ENCODE data around the gene ANO4.
"Not testable (repeated sequence)": the region's sequence is repeated elsewhere in the genome, so short reads cannot be mapped to it uniquely, and the experiment has no call there.

The ANO4 gene

DNA sequence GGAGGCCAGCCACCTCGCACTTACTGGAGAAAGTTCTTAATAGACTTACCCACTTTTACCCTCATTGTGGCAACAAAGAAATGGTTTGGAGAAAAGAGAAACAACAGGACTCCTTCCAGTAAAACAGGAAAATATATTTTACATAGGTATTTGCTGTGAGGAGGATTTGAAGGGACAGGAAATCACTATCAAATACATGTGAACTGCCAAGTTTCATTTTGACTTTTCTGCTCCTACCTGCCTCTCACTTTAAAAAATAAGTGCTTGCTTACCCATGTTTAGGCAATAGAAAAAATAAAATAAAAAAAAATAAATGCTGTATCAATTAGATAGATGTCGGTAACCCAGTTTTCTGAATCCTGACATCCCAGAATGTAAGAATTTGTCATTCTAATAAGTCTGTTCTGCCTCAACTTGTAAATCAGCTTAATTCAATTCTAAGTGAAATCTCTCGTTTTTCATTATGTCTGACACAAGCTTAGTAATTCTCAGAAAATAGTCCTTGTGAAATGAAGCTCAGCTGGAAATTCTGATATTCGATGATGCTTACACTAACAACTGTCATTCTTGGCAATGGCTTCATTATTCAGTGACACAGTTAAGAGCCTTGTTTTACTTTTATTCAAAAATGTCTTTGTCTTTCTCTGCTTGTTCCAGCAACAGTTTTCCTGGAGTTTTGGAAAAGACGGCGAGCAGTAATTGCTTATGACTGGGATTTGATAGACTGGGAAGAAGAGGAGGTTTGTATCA lies 284.1 kb downstream of the ANO4 start:
- DNase-seq (ENCODE audit: low read depth in 3 of 3, low spot score in 1 of 3): no peak

DNA sequence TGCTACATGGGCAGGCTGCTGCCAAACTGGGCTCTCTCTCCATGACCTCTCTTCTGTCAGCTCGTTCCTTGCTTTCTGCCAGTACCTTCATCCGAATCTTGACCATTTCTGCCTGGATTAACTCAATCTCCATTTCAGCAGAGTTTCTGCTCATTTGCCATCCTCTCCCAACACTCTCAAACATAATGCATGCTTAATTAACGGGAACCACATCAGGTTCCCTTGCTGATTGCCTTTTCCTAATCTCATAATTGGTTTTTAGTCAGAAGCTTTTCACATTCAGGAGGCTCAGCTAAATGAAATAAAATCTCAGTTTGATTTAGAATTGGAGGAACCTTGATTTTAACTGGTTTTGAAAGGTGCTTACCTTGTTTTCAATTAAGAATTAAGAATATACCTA lies 288.1 kb downstream of the ANO4 start:
- DNase-seq (ENCODE audit: low read depth in 3 of 3, low spot score in 1 of 3): no peak

DNA sequence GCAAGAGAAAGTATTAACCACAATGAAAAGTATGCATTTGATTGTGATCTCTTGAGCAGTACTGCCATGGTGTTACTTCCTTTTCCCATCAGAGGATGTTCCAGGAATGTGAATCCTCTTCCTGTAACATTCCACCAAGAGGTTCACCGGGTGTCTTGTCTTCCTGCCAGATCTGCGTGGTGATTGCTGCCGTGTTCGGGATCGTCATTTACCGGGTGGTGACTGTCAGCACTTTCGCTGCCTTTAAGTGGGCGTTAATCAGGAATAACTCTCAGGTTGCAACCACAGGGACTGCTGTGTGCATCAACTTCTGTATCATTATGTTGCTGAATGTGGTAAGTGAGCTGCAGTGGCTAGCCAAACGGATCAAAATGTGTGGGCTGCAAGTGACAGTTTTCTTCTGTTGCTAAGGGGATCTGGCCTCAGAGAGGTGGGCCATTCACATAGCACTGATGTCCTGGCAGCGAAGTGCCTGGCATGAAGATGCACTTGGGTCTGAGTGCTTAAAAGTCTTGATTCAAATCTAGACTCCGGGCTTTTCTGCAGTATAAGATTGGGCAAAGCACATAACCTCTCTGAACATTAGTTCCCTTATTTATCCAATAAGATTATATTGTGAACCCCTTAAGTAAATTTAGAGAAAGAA lies 292.0 kb downstream of the ANO4 start:
- DNase-seq (ENCODE audit: low read depth in 3 of 3, low spot score in 1 of 3): no peak

DNA sequence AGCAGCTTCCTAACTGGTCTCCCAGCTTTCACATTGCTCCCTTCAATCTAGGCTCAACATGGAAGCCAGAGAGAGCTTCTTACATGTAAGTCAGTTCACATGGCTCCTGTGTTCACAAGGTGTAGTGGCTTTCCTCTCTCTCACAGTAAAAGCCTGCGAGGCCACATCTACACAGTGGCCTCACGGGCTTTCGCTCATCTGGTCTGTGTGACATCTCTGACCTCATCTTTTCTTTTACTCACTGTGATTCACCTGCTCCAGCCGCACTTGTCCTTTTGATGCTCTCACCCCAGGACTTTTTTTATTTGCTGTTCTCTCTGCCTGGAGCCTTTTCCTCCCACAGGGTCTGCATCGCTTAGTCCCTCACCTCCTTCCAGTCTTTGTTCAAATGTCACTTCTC lies 293.3 kb downstream of the ANO4 start:
- DNase-seq (ENCODE audit: low read depth in 3 of 3, low spot score in 1 of 3): no peak

DNA sequence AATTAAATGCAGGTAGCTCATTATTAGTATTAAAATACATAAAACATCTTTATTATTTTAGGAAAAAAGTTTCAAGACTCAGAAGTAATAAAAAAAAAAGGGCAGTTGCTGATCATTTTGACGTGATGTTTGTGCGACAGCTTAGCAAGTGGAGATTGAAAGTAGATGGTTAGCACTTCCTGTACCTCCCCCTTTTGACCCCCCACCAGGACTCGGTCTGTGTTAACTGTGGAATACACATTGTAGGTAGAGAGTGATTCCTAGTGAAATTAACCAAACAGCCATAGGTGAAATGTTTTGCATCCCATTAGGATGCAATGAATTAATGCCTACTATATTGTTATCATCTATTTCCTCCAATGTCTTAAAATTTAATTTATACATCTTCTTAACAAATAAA lies 294.7 kb downstream of the ANO4 start:
- no peak for DNase-seq (ENCODE audit: low read depth in 3 of 3, low spot score in 1 of 3)

DNA sequence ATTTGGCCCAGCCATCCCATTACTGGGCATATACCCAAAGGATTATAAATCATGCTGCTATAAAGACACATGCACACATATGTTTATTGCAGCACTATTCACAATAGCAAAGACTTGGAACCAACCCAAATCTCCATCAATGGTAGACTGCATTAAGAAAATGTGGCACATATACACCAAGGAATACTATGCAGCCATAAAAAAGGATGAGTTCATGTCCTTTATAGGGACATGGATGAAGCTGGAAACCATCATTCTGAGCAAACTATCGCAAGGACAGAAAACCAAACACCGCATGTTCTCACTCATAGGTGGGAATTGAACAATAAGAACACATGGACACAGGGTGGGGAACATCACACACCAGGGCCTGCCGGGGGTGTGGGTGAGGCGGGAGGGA lies 295.6 kb downstream of the ANO4 start:
- not testable (repeated sequence) for DNase-seq (ENCODE audit: low read depth in 3 of 3, low spot score in 1 of 3)

DNA sequence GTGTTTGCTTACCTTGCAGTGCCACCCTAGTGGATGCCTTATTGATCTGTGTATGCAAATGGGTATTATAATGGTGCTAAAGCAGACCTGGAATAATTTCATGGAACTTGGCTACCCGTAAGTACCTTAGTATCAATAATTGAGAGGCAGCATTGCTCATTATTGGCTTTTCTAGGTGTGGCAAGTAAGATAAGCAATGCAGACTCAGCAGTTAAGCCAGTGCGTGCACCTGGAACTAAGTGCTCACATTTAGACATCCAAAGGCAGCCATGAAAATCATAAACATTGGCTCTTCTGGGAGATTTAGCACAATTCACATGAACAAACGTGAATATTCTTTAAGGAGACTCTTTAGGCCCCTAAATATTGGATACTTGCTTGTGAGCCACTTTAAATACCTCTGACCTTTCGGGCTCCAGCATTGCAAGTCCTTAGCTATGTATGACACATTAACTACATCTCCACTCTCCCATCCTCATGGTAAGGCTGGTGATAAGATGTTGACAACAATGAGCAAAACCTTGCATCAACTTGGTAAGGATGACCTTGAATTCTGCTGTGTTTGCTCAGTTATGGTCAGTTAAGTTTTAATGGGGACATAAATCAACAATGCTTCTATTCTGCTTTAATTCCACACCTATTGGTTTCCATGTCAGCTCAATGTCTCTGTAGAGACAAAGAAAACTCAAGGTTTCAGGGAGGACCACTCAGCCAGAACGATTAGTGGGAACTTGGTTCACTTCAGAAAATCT lies 303.4 kb downstream of the ANO4 start:
- no peak for DNase-seq (ENCODE audit: low read depth in 3 of 3, low spot score in 1 of 3)

DNA sequence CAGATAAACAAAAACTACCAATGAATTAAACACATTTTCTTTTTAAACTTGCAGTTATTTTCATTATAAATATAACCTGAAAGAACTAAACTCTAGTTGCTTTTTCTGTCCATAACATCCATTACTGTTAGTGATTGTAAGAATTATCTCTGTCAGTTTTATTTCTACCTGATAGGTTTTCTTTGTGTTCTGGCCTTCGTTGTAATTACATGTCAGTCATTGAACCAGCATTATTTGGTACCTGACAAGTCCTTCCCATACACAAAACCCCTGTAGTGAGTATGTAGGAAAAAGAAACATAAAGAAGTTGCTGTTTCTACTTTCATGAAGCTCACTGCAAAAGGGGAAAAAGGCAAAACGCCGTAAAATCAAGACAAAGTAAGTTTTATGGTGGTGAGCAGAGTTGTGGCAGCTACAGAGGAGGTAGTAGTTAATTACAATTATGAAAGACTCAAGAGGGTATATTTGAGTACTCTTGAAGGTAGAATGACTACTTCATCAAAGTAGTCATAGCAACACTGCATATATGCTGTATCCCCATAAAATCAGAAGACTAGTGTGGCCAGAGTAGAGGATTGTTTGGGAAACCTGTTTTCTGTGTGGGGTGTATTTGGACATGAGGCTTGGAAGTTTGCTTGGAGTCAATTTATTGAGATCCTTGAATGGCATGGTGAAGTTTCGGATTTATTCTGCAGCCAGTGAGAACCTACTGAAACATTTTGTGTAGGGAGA lies 312.6 kb downstream of the ANO4 start:
- DNase-seq (ENCODE audit: low read depth in 3 of 3, low spot score in 1 of 3): no peak

DNA sequence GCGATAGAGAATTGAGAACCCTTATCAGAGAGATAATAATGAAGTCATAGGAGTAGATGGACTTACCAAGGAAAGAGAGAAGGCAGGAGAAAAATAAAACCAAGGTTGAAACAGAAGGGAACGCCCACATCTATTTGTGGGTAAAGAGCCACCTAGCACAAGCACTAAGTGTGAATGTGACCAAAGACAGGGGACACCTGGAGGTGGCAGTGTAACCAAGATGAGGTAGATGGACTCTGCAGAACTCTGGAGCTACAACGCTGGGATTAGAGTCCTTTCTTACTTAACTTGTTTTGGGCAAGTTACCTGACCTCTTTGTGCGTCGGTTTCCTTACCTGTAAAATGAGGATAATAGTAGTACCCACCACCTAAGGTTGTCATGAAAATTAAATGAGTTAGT lies 313.6 kb downstream of the ANO4 start:
- DNase-seq (ENCODE audit: low read depth in 3 of 3, low spot score in 1 of 3): no peak

DNA sequence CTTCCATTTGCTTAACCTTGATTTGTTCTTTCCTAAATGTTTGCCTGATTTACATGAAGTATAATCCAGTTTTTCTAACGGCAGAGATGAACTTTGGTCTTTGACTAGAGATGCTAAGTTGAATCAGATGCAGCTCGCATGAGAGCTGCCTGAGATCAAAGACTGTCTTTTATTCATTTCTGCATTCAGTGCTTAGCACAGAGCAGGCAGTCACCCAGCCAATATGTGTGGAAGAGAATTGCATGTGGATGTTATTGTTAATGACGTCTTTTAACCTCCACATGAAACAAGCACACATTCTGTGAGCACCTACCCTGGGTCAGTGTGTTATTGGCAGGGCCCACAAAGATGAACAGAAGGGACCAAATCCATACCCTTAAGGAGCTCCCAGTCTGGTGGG lies 316.3 kb downstream of the ANO4 start:
- no peak for DNase-seq (ENCODE audit: low read depth in 3 of 3, low spot score in 1 of 3)

DNA sequence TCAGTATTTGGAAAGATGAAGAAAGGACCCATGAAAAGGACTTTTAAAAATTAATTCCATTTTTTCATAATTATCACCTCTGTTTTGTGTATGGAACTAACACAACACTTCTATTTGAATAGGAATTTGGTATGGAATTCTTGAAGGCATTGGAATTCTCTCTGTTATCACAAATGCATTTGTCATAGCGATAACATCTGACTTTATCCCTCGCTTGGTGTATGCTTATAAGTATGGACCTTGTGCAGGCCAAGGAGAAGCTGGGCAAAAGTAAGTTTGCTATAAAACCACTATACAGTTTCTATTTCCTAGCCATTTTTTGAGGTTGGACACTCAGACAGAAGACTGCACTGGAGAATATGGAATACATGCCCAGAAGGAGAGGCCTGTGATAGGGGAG lies 316.9 kb downstream of the ANO4 start:
- DNase-seq (ENCODE audit: low read depth in 3 of 3, low spot score in 1 of 3): no peak

DNA sequence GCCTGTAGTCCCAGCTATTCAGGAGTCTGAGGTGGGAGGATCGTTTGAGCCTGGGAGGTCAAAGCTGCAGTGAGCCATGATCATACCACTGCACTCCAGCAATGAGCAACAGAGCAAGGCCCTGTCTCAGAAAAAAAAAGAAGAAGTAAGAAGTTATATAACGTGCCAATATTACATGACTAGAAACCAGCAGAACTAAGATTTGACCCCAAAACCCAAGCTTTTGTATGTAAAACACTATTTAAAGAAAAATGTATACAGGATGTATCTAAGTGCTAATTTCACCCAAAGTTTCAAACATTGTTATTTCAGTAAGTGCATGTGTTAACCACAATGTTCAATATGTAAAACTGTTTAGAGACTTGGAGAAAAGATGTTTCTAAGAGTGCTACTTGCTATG lies 320.8 kb downstream of the ANO4 start:
- no peak for DNase-seq (ENCODE audit: low read depth in 3 of 3, low spot score in 1 of 3)

DNA sequence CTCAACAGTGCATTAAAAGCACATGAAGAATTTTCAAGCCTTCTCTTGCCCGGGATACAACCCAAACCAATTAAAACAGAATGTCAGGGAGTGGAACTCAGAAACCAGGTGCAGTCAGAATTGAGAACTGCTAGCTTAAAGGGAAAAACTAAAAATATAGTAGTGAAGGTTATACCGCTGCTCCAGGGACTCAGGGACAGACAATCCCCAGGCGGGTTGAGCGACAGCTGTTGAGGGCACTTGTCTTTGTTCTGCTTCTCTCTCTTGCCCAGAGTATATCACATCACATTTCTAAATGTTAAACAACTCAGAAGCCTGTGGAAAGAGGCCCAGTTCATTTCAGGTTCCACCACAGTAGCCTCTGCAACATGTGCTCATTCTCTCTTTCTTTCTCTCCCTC lies 322.3 kb downstream of the ANO4 start:
- no peak for DNase-seq (ENCODE audit: low read depth in 3 of 3, low spot score in 1 of 3)

DNA sequence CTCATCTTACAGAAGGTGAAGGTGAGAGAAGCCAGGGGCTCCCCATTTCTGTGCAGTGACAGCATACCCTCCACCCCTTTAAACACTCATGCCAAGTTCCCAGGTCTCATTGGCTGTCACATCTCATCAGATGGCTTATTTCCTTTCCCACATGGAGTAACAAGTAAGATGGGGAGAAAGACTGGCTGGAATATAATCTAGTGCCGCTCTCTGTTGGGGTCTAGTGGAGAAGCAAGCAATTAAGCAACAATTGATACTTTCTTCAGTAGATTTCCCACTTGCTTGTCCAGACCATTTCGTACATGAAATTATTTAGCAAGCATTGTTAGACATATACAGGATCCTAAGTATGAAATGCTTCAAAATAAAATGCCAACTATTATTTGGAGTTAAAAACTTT lies 323.3 kb downstream of the ANO4 start:
- DNase-seq (ENCODE audit: low read depth in 3 of 3, low spot score in 1 of 3): no peak

DNA sequence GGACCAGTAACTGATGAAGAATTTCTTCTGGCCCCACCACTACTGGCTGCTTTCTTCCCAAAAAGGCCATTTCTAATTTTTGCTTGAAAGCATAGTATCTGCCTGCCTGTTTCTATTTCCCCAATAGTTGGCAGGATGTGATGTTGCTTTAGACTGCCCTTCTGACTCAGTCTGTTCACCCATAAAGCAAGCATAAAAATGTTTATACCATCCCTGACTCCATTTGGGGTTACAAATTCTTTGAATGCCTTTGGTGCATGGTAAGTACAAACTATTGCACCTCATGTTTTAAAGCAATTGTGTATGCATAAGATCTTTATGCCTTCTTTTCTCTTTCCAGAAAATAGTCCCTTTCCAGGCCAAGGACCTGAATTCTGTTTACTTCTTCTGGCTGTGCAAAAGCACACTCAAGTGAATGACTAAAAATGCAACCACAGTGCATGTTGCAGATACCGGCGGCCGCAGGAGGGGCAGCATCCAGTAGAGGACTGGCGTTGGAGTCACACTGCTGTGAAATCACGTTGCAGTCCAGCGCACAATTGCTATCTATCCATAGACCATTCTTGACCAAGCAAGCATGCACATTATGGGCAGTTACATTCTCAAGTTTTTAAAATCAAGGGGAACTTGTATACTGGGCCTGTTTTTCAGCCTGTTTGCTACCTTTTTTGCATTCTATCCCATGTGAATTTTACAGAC lies 333.1 kb downstream of the ANO4 start:
- DNase-seq (ENCODE audit: low read depth in 3 of 3, low spot score in 1 of 3): no peak

DNA sequence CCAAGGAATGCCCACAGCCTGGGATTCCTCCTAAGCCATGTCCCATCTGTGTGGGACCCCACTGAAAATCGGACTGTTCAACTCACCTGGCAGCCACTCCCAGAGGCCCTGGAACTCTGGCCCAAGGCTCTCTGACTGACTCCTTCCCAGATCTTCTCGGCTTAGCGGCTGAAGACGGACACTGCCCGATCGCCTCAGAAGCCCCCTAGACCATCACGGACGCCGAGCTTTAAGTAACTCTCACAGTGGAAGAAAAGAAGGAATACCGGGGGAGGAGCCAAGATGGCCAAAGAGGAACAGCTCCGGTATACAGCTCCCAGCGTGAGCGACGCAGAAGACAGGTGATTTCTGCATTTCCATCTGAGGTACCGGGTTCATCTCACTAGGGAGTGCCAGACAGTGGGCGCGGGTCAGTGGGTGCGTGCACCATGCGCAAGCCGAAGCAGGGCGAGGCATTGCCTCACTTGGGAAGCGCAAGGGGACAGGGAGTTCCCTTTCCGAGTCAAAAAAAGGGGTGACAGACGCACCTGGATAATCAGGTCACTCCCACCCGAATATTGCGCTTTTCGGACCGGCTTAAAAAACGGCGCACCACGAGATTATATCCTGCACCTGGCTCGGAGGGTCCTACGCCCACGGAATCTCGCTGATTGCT lies 351.3 kb downstream of the ANO4 start:
- DNase-seq (ENCODE audit: low read depth in 3 of 3, low spot score in 1 of 3): not testable (repeated sequence)

DNA sequence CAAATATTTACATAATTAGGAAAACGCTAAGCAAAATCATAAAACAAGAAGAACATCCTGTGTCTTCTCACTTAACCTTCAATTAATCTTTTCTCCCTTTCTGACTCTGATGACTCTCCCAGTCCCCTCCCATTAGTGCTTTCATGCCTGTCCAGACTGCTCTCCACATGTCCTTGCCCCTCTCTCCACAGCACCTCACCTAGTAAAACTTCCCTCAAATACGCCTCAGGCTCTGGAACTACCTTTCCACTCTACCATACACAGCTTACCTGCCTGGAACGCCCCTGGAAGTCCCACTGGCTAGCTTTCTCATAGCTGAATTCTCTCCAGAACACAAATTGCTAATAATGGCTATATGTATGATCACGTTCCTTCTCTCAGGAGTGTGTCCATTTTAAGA lies 370.7 kb downstream of the ANO4 start:
- DNase-seq (ENCODE audit: low read depth in 3 of 3, low spot score in 1 of 3): no peak

DNA sequence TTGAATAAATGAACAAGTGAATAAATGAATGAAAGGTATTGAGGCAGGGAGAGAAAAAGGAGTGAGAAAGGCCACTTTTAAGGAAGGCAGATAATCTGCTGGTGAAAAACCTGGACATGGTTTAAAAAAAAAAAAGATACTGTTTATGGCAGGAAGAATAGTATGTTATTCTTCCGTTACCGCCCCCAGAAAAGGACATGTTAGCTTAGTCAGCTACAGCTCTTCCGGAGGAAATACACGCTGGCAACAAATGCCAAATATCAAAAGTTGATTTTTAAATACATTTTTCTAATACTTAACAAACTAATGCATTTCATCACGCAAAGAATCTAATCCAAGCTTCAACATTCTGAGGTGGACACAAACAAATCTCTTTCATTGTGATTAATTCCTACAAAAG lies 372.3 kb downstream of the ANO4 start:
- DNase-seq (ENCODE audit: low read depth in 3 of 3, low spot score in 1 of 3): no peak

DNA sequence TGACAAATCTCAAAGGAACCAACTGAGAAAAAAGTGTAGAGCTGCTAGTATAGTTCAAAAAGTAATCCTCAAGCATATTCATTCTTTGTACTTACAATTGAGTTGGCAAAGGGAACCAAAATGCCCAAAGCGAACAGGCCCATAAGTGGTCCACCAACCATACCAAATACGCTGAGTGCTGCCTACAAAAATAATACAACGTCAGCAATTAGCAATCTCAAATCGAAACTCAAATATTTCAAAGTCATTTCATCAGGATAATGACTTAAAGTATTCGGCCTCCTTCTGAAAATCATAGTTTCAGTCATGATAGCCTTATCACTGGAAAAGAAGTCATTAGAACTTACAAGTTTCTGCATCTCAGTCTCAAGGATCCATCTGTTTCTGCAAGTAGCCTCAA lies 373.4 kb downstream of the ANO4 start:
- DNase-seq (ENCODE audit: low read depth in 3 of 3, low spot score in 1 of 3): no peak

DNA sequence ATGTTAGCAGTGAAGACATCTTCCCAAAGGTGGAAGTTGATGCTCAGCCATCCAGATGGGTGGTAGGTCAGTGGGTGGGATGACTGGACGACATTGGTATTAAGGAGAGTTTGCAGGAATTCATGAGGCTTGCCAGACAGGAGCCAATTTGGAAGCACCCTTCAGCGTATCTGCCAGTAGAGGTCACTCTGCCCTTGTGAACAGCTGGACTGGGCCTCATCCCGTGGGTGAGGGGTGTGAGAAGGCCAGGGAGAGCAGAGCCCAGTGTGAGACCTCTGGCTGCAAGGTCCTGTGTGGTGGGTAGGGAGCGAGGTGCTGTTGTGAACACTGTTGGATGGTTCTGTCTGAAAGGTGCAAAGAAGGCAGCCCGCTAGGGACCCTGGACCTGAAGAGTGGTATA lies 377.7 kb downstream of the ANO4 start:
- DNase-seq (ENCODE audit: low read depth in 3 of 3, low spot score in 1 of 3): no peak

Data from stimulated activated CD4-positive, alpha-beta T cell treated with anti-CD3 and anti-CD28 coated beads, TNF-alpha, amount 100 ng/mL, for 1 hour (primary cell).